Prostate gland (tissue), 2 donors: ENCODE results near the gene TMEM59L.

Experiments used
- CTCF ChIP-seq, 4 experiments: fragments of 200-600 bp in 2 of 4; fragments of 450-650 bp in 2 of 4; sonication (generic) in 2 of 4; IDR thresholded peaks; 1 replicate in 3 of 4; 2 replicates in 1 of 4; pipeline ENCODE4 v1.5.1; 2016 to 2019; ENCODE audit warnings: antibody characterized with exemption in 4 of 4, mild to moderate bottlenecking in 2 of 4, moderate library complexity in 2 of 4
- POLR2A ChIP-seq: fragments of 450-650 bp; IDR thresholded peaks from one replicate; pipeline ENCODE4 v1.6.1; 2016; ENCODE audit warnings: antibody characterized with exemption, mild to moderate bottlenecking
- POLR2AphosphoS5 ChIP-seq: sonication (generic); formaldehyde crosslinking; IDR thresholded peaks from one replicate; pipeline ENCODE4 v1.6.1; 2017; ENCODE audit warnings: antibody characterized with exemption

DNA sequence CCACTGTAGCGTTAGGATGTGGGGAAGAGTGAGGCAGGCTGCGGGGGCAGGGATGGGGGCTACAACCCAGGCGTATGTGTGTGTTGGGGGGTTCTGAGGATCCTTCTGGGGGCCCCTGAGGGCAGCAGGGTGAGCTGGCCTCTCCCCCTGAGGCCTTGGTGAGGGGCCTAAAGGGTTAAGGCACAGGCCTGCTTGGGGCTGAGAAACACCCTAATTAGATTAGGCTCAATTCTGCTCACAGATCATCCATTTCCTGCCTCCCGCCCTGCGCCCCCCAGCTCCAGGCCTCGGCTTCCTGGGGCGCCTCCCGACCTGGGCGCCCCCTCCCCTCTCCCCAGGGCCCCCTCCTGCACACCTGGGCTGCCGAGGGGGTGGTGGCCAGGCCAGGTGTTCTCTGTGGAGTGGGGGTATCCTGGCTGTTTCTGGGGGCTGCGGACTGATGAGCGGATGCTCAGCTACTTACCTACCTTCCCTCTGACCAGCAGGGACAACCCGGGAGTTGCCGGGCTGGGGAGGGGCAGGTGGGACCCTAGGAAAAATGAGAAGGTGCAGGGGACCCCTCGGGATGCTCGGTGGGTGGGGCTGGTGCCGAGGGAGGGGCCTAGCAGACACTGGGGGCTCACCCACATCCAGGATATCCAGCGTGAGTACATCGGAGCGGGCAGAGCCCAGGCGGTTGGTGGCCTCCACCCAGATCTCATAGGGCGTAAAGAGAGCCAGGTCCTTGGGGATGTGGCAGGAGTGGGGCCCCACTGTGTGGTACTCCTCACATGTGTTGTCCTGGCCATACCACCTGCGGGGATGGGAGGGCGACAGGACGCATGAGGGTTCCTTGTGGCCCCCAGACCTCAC, 14.6 kb upstream of the TMEM59L start:
- no peak for TF ChIP-seq CTCF (IDR thresholded peaks at IDR 0.05)
- no peak for TF ChIP-seq POLR2AphosphoS5
- TF ChIP-seq POLR2A: no peak
